ENCODE data around the gene UBR2.

DNA sequence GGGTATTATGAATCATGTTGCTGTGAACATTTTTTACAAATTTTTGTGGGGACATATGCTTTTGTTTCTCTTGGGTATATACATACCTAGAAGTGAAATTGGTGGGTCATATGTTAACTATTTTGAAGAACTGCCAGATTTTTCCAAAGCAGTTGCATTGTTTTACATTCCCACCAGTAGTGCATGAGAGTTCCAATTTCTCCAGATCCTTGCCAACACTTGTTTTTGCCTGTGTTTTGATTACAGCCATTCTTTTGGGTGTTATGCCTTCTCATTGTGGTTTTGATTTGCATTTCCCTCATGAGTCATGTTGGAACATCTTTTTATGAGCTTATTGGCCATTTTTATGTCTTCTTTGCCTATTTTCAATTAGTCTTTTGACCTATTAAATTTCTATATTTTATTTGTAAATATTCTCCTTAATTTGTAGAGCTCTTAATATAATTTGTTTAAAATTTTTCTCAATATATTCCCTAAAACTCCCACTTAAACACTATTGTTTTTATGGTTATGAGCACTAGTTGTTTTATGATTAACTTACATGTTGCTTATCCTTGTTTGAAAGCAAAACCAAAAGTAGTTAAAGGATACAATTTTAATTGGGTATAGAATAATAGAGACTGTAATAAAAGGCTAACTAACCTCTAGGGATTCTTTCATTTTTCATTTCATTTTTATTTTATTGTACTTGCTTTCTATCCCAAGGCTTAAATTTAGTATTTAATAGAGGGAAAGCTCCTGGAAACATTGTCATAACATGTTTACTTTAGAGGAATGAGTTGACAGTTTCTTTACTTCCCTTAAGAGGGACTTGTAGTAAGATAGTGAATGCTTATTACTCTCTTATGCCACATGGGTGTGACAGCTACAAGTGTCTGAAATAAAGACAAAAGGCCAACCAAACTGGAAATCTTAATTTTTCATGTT, 5.5 kb downstream of the UBR2 start:
- TF ChIP-seq RAD21 (IDR thresholded peaks at IDR 0.05; ENCODE audit: low read depth) (no peak), EGR1 (IDR thresholded peaks at IDR 0.05) (no peak), CEBPB (IDR thresholded peaks at IDR 0.05) (no peak), FOXM1 (IDR thresholded peaks at IDR 0.05; ENCODE audit: borderline replicate concordance, low read depth) (no peak), CREB1 (IDR thresholded peaks at IDR 0.05; ENCODE audit: low read depth) (no peak), TEAD4 (IDR thresholded peaks at IDR 0.05) (no peak), EP300 (IDR thresholded peaks at IDR 0.05; ENCODE audit: borderline replicate concordance) (no peak), NFIC (IDR thresholded peaks at IDR 0.05) (no peak)
- TF ChIP-seq, protein P1, sequence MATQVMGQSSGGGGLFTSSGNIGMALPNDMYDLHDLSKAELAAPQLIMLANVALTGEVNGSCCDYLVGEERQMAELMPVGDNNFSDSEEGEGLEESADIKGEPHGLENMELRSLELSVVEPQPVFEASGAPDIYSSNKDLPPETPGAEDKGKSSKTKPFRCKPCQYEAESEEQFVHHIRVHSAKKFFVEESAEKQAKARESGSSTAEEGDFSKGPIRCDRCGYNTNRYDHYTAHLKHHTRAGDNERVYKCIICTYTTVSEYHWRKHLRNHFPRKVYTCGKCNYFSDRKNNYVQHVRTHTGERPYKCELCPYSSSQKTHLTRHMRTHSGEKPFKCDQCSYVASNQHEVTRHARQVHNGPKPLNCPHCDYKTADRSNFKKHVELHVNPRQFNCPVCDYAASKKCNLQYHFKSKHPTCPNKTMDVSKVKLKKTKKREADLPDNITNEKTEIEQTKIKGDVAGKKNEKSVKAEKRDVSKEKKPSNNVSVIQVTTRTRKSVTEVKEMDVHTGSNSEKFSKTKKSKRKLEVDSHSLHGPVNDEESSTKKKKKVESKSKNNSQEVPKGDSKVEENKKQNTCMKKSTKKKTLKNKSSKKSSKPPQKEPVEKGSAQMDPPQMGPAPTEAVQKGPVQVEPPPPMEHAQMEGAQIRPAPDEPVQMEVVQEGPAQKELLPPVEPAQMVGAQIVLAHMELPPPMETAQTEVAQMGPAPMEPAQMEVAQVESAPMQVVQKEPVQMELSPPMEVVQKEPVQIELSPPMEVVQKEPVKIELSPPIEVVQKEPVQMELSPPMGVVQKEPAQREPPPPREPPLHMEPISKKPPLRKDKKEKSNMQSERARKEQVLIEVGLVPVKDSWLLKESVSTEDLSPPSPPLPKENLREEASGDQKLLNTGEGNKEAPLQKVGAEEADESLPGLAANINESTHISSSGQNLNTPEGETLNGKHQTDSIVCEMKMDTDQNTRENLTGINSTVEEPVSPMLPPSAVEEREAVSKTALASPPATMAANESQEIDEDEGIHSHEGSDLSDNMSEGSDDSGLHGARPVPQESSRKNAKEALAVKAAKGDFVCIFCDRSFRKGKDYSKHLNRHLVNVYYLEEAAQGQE (IDR thresholded peaks at IDR 0.05; ENCODE audit: low read depth) = no peak
